GM10248 (cell line): ENCODE results near the gene CDH12.

Source experiments
- CTCF ChIA-PET: fragments of 300-600 bp; sonication (Branson Sonifier 250); formaldehyde crosslinking; extraction: SDS; loops from one replicate; lab custom pipeline; 2021; ENCODE audit warnings: antibody characterized with exemption; lab: Yijun Ruan, JAX
- POLR2A ChIA-PET: fragments of 350-650 bp; sonication (Branson Sonifier 250); formaldehyde crosslinking; extraction: SDS; loops from one replicate; lab custom pipeline; 2020; ENCODE audit warnings: antibody characterized with exemption; lab: Yijun Ruan, JAX
- DNase-seq: peaks from one replicate; pipeline ENCODE4 v3.0.0; 2012; ENCODE audit errors: extremely low spot score
- CTCF ChIP-seq: IDR thresholded peaks from 2 replicates; pipeline ENCODE4 v1.5.1; 2012; ENCODE audit warnings: mild to moderate bottlenecking, low read depth; ENCODE audit errors: extremely low read depth, missing control alignments, control extremely low read depth

Gene CDH12

GRCh38 chr5:22852807-22853660 lies at the start of gene CDH12:
CDH12 (minus strand) TSS chr5:22853344.
- DNase-seq = no peak
- POLR2A ChIA-PET = no interaction called here

GRCh38 chr5:22901885-22902284 lies 48.7 kb upstream of the CDH12 start:
- POLR2A ChIA-PET = no interaction called here
- CTCF ChIA-PET = no interaction called here
- no peak for TF ChIP-seq CTCF
- no peak for DNase-seq

More at GRCh38 chr5:22852807-22853660, at the start of gene CDH12:
- CTCF ChIA-PET = interaction anchor here (1.0 kb wide), 1 partner anchor 9 kb away, joined by 3 read pairs; no protein-coding TSS in a partner anchor
- TF ChIP-seq CTCF = no peak

GRCh38 chr5:22900801-22901310 lies 47.7 kb upstream of the CDH12 start:
- ChIA-PET CTCF (no interaction called here), POLR2A (no interaction called here)
- TF ChIP-seq CTCF = no peak
- no peak for DNase-seq

- ChIA-PET CTCF (no interaction called here), POLR2A (no interaction called here)
- no peak for TF ChIP-seq CTCF
- no peak for DNase-seq
Measured at GRCh38 chr5:22899341-22899740, 46.2 kb upstream of the CDH12 start.

GRCh38 chr5:22896152-22896551 lies 43.0 kb upstream of the CDH12 start:
- POLR2A ChIA-PET = no interaction called here
- CTCF ChIA-PET = no interaction called here
- TF ChIP-seq CTCF = no peak
- no peak for DNase-seq

GRCh38 chr5:22892441-22892840 lies 39.3 kb upstream of the CDH12 start:
- POLR2A ChIA-PET = no interaction called here
- DNase-seq = no peak
- no peak for TF ChIP-seq CTCF
- CTCF ChIA-PET = interaction anchor here (1.6 kb wide), 1 partner anchor 21 kb away, joined by 3 read pairs; no protein-coding TSS in a partner anchor
